PC-9 (cell line): ENCODE data around the gene ERCC1.

Source experiments
- CTCF ChIP-seq: fragments of 200-600 bp; sonication (generic); conservative IDR thresholded peaks from 2 replicates; pipeline ENCODE4 v1.6.1; 2017; ENCODE audit warnings: mixed run types, antibody characterized with exemption, mild to moderate bottlenecking, moderate library complexity
- EZH2 ChIP-seq: fragments of 200-600 bp; sonication (generic); IDR thresholded peaks from 2 replicates; pipeline ENCODE4 v1.8.0; 2017; ENCODE audit warnings: antibody characterized with exemption, low read depth

- no peak for TF ChIP-seq CTCF
- TF ChIP-seq EZH2: no peak
Measured at GRCh38 chr19:45405435-45406225, 18.1 kb downstream of the ERCC1 start.
